Hematopoietic multipotent progenitor cell (in vitro differentiated cells): ENCODE measurements around the gene CXCL16. TPM values are rescaled to one million over a fixed set of nuclear protein-coding genes. Genes with fewer than 3 reads are reported as not detected.
A peak's percentile ranks its signal among the peaks of the same experiment; 100 is the strongest.

ENCODE experiments used
- DNase-seq, 3 donors: peaks; one replicate each; pipeline ENCODE4 v3.0.0-alpha.2; 2011 to 2015; ENCODE audit warnings: low read depth in 2 of 3, low spot score in 2 of 3
- total RNA-seq: library from RNA; depleted of rRNA; stranded (reverse); fragments of >200 nt; gene quantifications from one replicate; pipeline ENCODE4 v1.2.3, GENCODE V29; 2012

The CXCL16 gene
- total RNA-seq, 1 donor, result 0.27 TPM

GRCh38 chr17:4753392-4753791 is 13.7 kb upstream of the CXCL16 start:
- DNase-seq, result no peak

- DNase-seq, result no peak
Measured at GRCh38 chr17:4751932-4752331, 12.2 kb upstream of the CXCL16 start.

GRCh38 chr17:4750606-4751005 is 10.9 kb upstream of the CXCL16 start:
- no peak for DNase-seq

- peak in 1 of 3 donors; percentile 25 for DNase-seq
Measured at GRCh38 chr17:4748686-4749085, 9.0 kb upstream of the CXCL16 start.

GRCh38 chr17:4747847-4748246 is 8.1 kb upstream of the CXCL16 start:
- peak in 2 of 3 donors; percentile 64 to 79 for DNase-seq

GRCh38 chr17:4744999-4745969 is 5.6 kb upstream of the CXCL16 start:
- no peak for DNase-seq

- no peak for DNase-seq
Measured at GRCh38 chr17:4743898-4744297, 4.2 kb upstream of the CXCL16 start.

- DNase-seq, result no peak
Measured at GRCh38 chr17:4743216-4743615, 3.5 kb upstream of the CXCL16 start.

- no peak for DNase-seq
Measured at GRCh38 chr17:4742629-4743028, 2.9 kb upstream of the CXCL16 start.

- no peak for DNase-seq
Measured at GRCh38 chr17:4742133-4742532, 2.4 kb upstream of the CXCL16 start.

- no peak for DNase-seq
Measured at GRCh38 chr17:4741544-4741943, 1.8 kb upstream of the CXCL16 start.

GRCh38 chr17:4740584-4740983 is 856 bp upstream of the CXCL16 start:
- DNase-seq, result no peak

GRCh38 chr17:4740025-4740351 is 260 bp upstream of the CXCL16 start:
- DNase-seq, result no peak

GRCh38 chr17:4738136-4739121 is 1.3 kb downstream of the CXCL16 start:
- DNase-seq, result peak in 1 of 3 donors; percentile 33

GRCh38 chr17:4735876-4736651 is 3.7 kb downstream of the CXCL16 start:
- peak in 1 of 3 donors; percentile 26 for DNase-seq

GRCh38 chr17:4734857-4735475 is 4.8 kb downstream of the CXCL16 start:
- DNase-seq, result no peak

GRCh38 chr17:4733073-4733531 is 6.6 kb downstream of the CXCL16 start:
- peak in 2 of 3 donors; percentile 85 to 92 for DNase-seq

GRCh38 chr17:4728124-4728523 is 11.6 kb downstream of the CXCL16 start:
- DNase-seq, result no peak

- peak in 1 of 3 donors; percentile 20 for DNase-seq
Measured at GRCh38 chr17:4725646-4726310, 13.9 kb downstream of the CXCL16 start.
